Measurements from ENCODE around the gene CHN2.

Gene CHN2

GRCh38 chr7:29416276-29416937 lies 221.8 kb downstream of the CHN2 start:
- no peak for TF ChIP-seq CTCF (IDR thresholded peaks at IDR 0.05; ENCODE audit: low read depth, low read length)
- H3K27me3 ChIP-seq, result peaks cover 10% of the 10 kb centered on the region; the same call in 1 of the 2 replicates
- H3K4me3 ChIP-seq (ENCODE audit: low read depth, low read length), result no peak overlapping the region
- H3K4me1 ChIP-seq, result no peaks in the 10 kb centered on the region
- H3K36me3 ChIP-seq, result no peaks in the 10 kb centered on the region
- no peaks in the 10 kb centered on the region for H3K9me3 ChIP-seq
- DNase-seq, result no peak

GRCh38 chr7:29416938-29417305 lies 222.3 kb downstream of the CHN2 start:
- TF ChIP-seq CTCF (IDR thresholded peaks at IDR 0.05; ENCODE audit: low read depth, low read length), result no peak
- Histone ChIP-seq H3K9me3 (no peaks in the 10 kb centered on the region), H3K4me1 (no peaks in the 10 kb centered on the region)

GRCh38 chr7:29418056-29418455 lies 223.5 kb downstream of the CHN2 start:
- Histone ChIP-seq H3K36me3 (no peaks in the 10 kb centered on the region), H3K9me3 (no peaks in the 10 kb centered on the region), H3K4me3 (ENCODE audit: low read depth, low read length) (no peak overlapping the region), H3K4me1 (no peaks in the 10 kb centered on the region), H3K27me3 (peaks cover 9% of the 10 kb centered on the region)
- no peak for TF ChIP-seq CTCF (IDR thresholded peaks at IDR 0.05; ENCODE audit: low read depth, low read length)
- no peak for DNase-seq

More at GRCh38 chr7:29416938-29417305, 222.3 kb downstream of the CHN2 start:
- H3K4me3 ChIP-seq (ENCODE audit: low read depth, low read length), result no peak overlapping the region
- H3K36me3 ChIP-seq, result no peaks in the 10 kb centered on the region
- DNase-seq, result no peak
- peaks cover 10% of the 10 kb centered on the region; the same call in 1 of the 2 replicates for H3K27me3 ChIP-seq

- Histone ChIP-seq H3K4me3 (ENCODE audit: low read depth, low read length) (no peak overlapping the region), H3K4me1 (no peaks in the 10 kb centered on the region), H3K27me3 (peaks cover 4% of the 10 kb centered on the region), H3K36me3 (no peaks in the 10 kb centered on the region), H3K9me3 (no peaks in the 10 kb centered on the region)
- no peak for DNase-seq
- no peak for TF ChIP-seq CTCF (IDR thresholded peaks at IDR 0.05; ENCODE audit: low read depth, low read length)
Observed at GRCh38 chr7:29418651-29419050, 224.1 kb downstream of the CHN2 start.

GRCh38 chr7:29420011-29420410 lies 225.4 kb downstream of the CHN2 start:
- no peaks in the 10 kb centered on the region for H3K9me3 ChIP-seq

More at GRCh38 chr7:29420011-29420410, 225.4 kb downstream of the CHN2 start:
- H3K4me1 ChIP-seq, result no peaks in the 10 kb centered on the region
- no peaks in the 10 kb centered on the region for H3K36me3 ChIP-seq
- no peak for DNase-seq
- no peak overlapping the region for H3K4me3 ChIP-seq (ENCODE audit: low read depth, low read length)
- TF ChIP-seq CTCF (IDR thresholded peaks at IDR 0.05; ENCODE audit: low read depth, low read length), result no peak
- H3K27me3 ChIP-seq, result no peaks in the 10 kb centered on the region; the same call in 1 of the 2 replicates
